ENCODE data around the gene KRT37. TPM values are rescaled to one million over a fixed set of nuclear protein-coding genes. Genes with fewer than 3 reads are reported as not detected.
"Not testable (repeated sequence)": the region's sequence is repeated elsewhere in the genome, so short reads cannot be mapped to it uniquely, and the experiment has no call there.

KRT37 gene
- total RNA-seq, 1 donor from 2014 or later: 0.99 TPM

GRCh38 chr17:41404024-41404671, 20.2 kb downstream of the KRT37 start:
- no peak for DNase-seq

DNA sequence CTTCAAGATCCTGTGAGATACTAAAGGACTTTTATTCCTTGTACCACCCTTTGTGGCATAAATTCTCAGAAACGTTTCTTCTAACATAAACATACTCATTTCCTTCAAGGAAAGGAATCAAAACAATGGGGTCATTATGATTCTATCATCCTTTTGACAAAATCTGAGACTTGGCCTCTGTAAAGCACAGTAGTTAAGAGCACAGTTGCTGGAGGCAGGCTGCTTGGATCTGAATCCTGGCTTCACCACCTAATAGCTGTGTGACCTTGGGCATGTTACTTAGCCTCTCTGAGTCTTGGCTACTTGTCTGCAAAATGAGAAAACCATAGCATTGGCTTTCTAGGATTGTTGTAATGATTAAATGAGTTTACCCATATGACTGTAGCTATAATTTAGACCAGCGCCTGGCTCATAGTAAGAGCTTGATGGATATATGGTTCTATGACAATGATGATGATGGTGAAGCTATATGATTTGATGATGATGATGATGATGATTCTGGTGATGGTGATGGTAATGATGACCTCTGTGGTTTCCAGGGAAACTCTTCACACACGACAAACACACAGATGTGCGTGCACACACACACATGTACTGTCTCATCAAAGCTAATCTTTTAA, 20.9 kb downstream of the KRT37 start:
- no peak for DNase-seq

DNA sequence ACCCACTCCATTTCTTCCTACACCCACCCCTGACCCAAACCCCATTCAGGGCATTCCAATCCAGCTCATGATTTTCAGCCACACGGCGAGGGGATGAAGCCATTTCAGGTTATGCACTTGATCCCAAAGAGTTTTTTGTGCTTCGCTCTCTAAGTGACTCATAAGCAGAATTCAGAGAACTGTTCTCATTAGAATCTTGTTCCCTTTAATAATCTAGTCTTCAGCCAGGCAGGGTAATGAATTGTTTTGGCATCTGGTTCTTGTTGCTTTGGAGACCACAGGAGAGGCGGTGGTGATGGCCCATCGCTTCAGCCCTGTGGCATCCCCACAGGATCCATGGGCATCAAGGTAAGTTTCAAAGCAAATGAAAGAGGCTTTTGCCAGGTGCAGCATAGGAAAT, 22.2 kb downstream of the KRT37 start:
- DNase-seq: no peak

- DNase-seq: no peak
These were observed 27.3 kb downstream of the KRT37 start, which contains the start of gene KRT31 for GRCh38 chr17:41396996-41397660. KRT31 (minus strand) TSS chr17:41397608; CDS start chr17:41397539, 69 bp downstream.

- DNase-seq: no peak
These were observed 28.0 kb downstream of the KRT37 start for GRCh38 chr17:41396340-41396739.

DNA sequence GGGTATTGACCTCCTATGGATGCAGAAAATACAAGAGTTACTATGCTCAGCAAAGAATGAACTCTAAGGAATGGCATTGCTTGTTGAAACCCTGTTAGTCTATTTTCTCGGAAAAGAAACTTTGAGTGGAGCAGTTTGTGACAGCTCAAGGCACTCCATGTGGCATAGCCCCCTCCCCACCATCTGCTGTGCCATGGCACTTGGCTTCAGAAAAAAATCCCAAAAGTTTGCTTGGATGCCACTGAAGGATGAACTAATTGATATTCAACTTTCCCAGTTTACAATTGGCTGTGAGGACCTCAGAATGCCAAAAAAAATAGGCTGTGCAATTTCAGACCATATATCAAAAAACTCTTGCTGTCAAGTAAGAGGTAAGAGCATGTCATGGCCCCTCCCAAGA, 28.8 kb downstream of the KRT37 start:
- no peak for DNase-seq

- DNase-seq: not testable (repeated sequence)
These were observed 29.3 kb downstream of the KRT37 start for GRCh38 chr17:41395044-41395443.

- no peak for DNase-seq
These were observed 30.0 kb downstream of the KRT37 start for GRCh38 chr17:41394254-41394996.

- no peak for DNase-seq
These were observed 30.6 kb downstream of the KRT37 start for GRCh38 chr17:41393826-41394225.

GRCh38 chr17:41393294-41393693, 31.1 kb downstream of the KRT37 start:
- no peak for DNase-seq

GRCh38 chr17:41392278-41392677, 32.1 kb downstream of the KRT37 start:
- DNase-seq: no peak

DNA sequence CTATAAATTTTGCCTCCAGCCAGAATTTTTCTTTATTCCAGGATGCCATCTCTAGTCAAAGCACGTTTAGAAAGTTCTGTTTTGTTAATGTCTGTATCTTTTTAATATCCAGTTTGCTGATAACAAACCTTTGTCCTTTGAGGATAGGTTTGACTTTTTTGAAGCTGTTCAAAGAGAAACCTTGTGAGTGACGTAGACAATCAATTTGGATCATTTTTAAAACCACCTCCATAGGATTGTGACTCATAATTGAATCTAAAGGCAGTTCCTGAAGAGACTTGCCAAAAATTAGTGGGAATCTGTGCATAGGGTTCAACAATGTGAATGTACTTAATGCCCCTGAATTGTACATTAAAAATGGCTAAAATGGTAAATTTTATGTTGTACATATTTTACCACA, 32.9 kb downstream of the KRT37 start:
- no peak for DNase-seq

DNA sequence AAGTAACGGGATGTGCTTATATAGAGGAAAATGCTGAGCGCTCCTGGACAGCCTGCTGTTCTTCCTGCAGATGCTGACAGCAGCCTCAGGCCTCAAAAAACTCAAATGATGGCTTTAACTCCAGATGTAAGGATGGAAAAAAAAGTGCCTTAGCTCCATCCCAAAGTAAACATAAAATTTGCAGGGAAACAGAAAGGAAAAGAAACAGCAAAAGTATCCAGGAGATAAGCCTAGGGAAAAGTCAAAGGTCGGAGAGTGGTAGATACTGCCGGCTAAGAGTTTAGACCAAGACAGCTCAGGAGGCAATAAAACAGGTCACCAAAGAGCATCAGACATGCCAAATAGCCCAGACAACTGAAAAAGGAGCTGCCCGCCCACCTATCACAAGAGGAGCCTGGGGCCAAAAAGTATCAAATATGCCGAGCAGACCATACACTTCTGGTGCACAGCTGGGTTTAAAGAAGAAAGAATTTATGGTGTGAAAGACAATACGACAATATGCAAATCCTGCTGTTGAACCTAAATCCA, 33.9 kb downstream of the KRT37 start:
- DNase-seq: no peak

DNA sequence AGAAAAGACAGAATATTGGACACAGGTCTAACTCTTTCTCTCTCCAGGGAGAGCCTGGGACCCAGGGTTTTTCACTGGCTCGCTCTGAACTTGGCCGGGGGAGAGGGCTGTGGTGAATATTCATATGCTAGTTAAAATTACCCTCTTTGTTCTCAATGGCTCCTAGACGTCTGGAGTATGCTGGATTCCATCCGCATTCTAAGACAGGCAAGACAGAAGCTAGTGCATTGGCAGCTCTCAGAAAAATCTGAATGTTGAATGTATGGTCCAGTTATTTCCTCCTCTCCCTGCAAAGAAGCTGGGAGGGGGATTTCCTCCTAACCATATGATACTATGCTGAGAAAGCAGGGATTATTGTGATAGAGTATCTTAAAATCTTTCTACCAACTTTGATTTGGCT, 36.7 kb downstream of the KRT37 start:
- no peak for DNase-seq

DNA sequence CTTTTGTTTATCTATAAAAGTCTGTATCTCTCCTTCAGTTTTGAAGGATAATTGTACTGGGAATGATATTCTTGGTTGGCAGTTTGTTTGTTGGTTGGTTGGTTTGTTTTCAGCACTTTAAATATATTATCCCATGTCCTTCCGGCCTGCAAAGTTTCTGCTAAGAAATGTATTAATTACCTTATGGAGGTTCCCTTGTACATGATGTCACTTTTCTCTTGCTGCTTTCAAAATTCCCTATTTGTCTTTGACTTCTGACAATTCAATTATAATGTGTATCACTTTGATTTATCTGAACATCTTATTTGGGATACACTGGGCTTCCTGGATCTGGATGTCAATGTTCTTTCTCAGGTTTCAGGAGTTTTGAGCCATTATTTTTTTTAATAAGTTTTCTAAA, 38.2 kb downstream of the KRT37 start:
- DNase-seq: no peak

DNA sequence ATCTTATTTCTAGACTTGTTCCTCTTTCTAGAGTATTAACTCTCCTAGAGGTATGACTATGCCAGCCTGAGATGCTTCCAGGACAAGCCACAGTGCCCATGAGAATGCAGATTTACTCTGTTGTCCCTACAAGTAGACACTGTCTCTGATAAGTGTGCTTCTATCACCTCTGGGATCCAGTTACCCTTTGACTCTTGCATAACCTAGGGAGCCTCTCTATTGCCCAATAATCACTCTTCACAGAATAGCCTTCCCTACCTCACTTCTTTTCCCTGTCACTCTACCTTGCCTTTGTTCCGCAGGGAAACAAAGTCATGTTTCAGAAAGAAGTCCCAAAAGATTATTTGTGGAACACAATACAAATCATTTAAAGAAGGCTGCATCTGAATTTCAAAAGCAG, 40.7 kb downstream of the KRT37 start:
- DNase-seq: no peak

- DNase-seq: no peak
These were observed 42.0 kb downstream of the KRT37 start for GRCh38 chr17:41382394-41382793.

- DNase-seq: not testable (repeated sequence)
These were observed 42.4 kb downstream of the KRT37 start, which contains the start of gene KRT34 for GRCh38 chr17:41381943-41382342. KRT34 (minus strand) TSS chr17:41382306; CDS start chr17:41382246, 60 bp downstream.

GRCh38 chr17:41380091-41380490, 44.3 kb downstream of the KRT37 start:
- DNase-seq: not testable (repeated sequence)

DNA sequence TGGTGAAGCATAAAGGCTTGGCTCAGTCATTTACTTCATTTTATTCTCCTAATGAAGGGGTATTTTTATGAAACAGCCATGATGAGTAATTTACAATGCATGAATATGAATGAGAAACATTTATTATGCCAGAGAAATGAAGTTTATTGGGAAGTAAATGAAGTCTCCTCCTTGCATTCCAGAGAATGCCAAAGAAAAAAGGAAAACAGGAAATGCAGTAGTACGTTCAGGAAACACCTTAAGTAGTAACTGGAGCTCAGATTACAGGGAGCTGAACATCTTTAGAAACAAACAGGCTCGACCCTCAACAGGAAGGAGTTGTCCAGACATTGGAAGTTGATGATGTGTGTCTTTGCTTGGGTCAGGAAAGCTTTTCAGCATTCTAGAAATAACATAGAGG, 46.8 kb downstream of the KRT37 start:
- DNase-seq: no peak

All from skin of body (tissue), 2 donors.